H1 (cell line): ENCODE data around the gene VWA3B. TPM values are rescaled to one million over a fixed set of nuclear protein-coding genes. Genes with fewer than 3 reads are reported as not detected.

Source experiments
- CTCF ChIA-PET: fragments of 300-600 bp; sonication (Branson Sonifier 250); formaldehyde crosslinking; loops from one replicate; lab custom pipeline; 2021; ENCODE audit not compliant: partially characterized antibody; lab: Charles Lee
- POLR2A ChIA-PET: fragments of 300-600 bp; sonication (Branson Sonifier 250); formaldehyde crosslinking; loops from one replicate; lab custom pipeline; 2021; ENCODE audit warnings: inconsistent platforms; ENCODE audit not compliant: partially characterized antibody; lab: Charles Lee
- DNase-seq, 2 experiments: peaks; one replicate each; pipeline versions ENCODE4 v3.0.0 to v3.0.0-alpha.2; 2010 to 2022; ENCODE audit warnings: low spot score in 2 of 2, low read depth in 1 of 2, mixed read lengths in 1 of 2
- FAIRE-seq: peaks from 2 replicates; lab custom pipeline; 2011; peaks lifted over from hg19 to GRCh38; lab: Jason Lieb, UNC
- H2AFZ ChIP-seq: 2 replicates; pipeline ENCODE4 v1.8.1; 2012; ENCODE audit warnings: low read length, inconsistent platforms
- H2AK5ac ChIP-seq: 2 replicates; pipeline ENCODE4 v1.6.1; 2013; ENCODE audit warnings: low read depth, low read length
- H2BK120ac ChIP-seq: replicated peaks from 2 replicates; pipeline ENCODE3; 2013; ENCODE audit warnings: low read depth, low read length, inconsistent platforms
- H2BK12ac ChIP-seq: 2 replicates; pipeline ENCODE4 v1.6.1; 2013; ENCODE audit warnings: low read depth, low read length
- H2BK15ac ChIP-seq: 2 replicates; pipeline ENCODE4 v1.6.1; 2013; ENCODE audit warnings: low read length
- H2BK20ac ChIP-seq: 2 replicates; pipeline ENCODE4 v1.6.1; 2013; ENCODE audit warnings: low read length
- H2BK5ac ChIP-seq: 2 replicates; pipeline ENCODE4 v1.6.1; 2013; ENCODE audit warnings: low read depth, low read length
- H3K14ac ChIP-seq: 2 replicates; pipeline ENCODE4 v1.6.1; 2013; ENCODE audit warnings: inconsistent platforms; ENCODE audit not compliant: insufficient read length
- H3K18ac ChIP-seq: 2 replicates; pipeline ENCODE4 v1.6.1; 2013; ENCODE audit warnings: low read length; ENCODE audit errors: extremely low read depth
- H3K23ac ChIP-seq: 2 replicates; pipeline ENCODE4 v1.6.1; 2013; ENCODE audit warnings: inconsistent platforms; ENCODE audit not compliant: insufficient read length
- H3K23me2 ChIP-seq: 2 replicates; pipeline ENCODE4 v1.6.1; 2013; ENCODE audit warnings: low read depth, low read length
- H3K27ac ChIP-seq: 2 replicates; pipeline ENCODE4 v1.6.1; 2011; ENCODE audit warnings: low read depth, low read length, inconsistent platforms
- H3K27me3 ChIP-seq, 4 experiments: replicated peaks in 1 of 4; 1 replicate in 1 of 4; 2 replicates in 3 of 4; pipeline versions ENCODE4 v1.6.1 to v1.8.1; 2011 to 2013; ENCODE audit warnings: low read length in 3 of 4, mild to moderate bottlenecking in 3 of 4, inconsistent platforms in 2 of 4, mixed read lengths in 2 of 4, moderate library complexity in 1 of 4; ENCODE audit not compliant: control insufficient read depth in 3 of 4, insufficient read depth in 3 of 4; ENCODE audit errors: extremely low read depth in 1 of 4
- H3K36me3 ChIP-seq, 4 experiments: 2 replicates each; pipeline versions ENCODE4 v1.6.1 to v1.8.1; 2011 to 2013; ENCODE audit warnings: mild to moderate bottlenecking in 4 of 4, low read length in 3 of 4, moderate library complexity in 2 of 4, control low read depth in 1 of 4, inconsistent platforms in 1 of 4; ENCODE audit not compliant: insufficient read depth in 4 of 4, control insufficient read depth in 2 of 4
- H3K4ac ChIP-seq: replicated peaks from 2 replicates; pipeline ENCODE3; 2013; ENCODE audit warnings: low read length, low read depth, mixed read lengths, inconsistent platforms; ENCODE audit not compliant: insufficient read length
- H3K4me1 ChIP-seq, 4 experiments: replicated peaks in 1 of 4; 1 replicate in 1 of 4; 2 replicates in 3 of 4; pipeline versions ENCODE4 v1.6.1 to v1.8.1; 2011 to 2013; ENCODE audit warnings: low read length in 3 of 4, inconsistent platforms in 2 of 4, mixed read lengths in 1 of 4; ENCODE audit not compliant: insufficient read depth in 4 of 4, control insufficient read depth in 3 of 4
- H3K4me2 ChIP-seq, 2 experiments: 2 replicates each; pipeline versions ENCODE4 v1.6.1 to v1.8.1; 2011 to 2013; ENCODE audit warnings: low read depth in 2 of 2, low read length in 2 of 2, control low read depth in 1 of 2, inconsistent platforms in 1 of 2, mild to moderate bottlenecking in 1 of 2; ENCODE audit not compliant: insufficient read depth in 1 of 2
- H3K4me3 ChIP-seq, 4 experiments: fragments of 200-600, 300-600 bp in 1 of 4; sonication (generic), shearing (Covaris generic), sonication (Bioruptor Twin) in 1 of 4; 2 replicates each; pipeline versions ENCODE4 v1.5.1 to v1.8.1; 2011 to 2016; ENCODE audit warnings: low read length in 4 of 4, low read depth in 3 of 4, control low read depth in 2 of 4, inconsistent platforms in 2 of 4, mild to moderate bottlenecking in 2 of 4, mixed read lengths in 1 of 4, moderate library complexity in 1 of 4; ENCODE audit not compliant: insufficient read depth in 2 of 4; ENCODE audit errors: extremely low read depth in 1 of 4
- H3K56ac ChIP-seq: replicated peaks from 2 replicates; pipeline ENCODE3; 2013; ENCODE audit warnings: low read depth, mild to moderate bottlenecking, mixed read lengths, low read length, inconsistent platforms; ENCODE audit not compliant: insufficient read length
- H3K79me1 ChIP-seq: 2 replicates; pipeline ENCODE4 v1.6.1; 2013; ENCODE audit warnings: low read depth, low read length, control low read depth
- H3K79me2 ChIP-seq, 2 experiments: 2 replicates each; pipeline versions ENCODE4 v1.6.1 to v1.8.1; 2012 to 2013; ENCODE audit warnings: low read length in 2 of 2, mild to moderate bottlenecking in 2 of 2, inconsistent platforms in 1 of 2; ENCODE audit not compliant: insufficient read depth in 2 of 2, control insufficient read depth in 1 of 2
- H3K9ac ChIP-seq, 4 experiments: replicated peaks in 1 of 4; 1 replicate in 1 of 4; 2 replicates in 3 of 4; pipeline versions ENCODE4 v1.6.1 to v1.8.1; 2011 to 2013; ENCODE audit warnings: low read depth in 3 of 4, low read length in 3 of 4, control low read depth in 2 of 4, mild to moderate bottlenecking in 2 of 4, moderate library complexity in 2 of 4, inconsistent platforms in 1 of 4; ENCODE audit errors: extremely low read depth in 1 of 4
- H3K9me3 ChIP-seq, 2 experiments: 2 replicates each; pipeline versions ENCODE4 v1.6.1 to v1.8.1; 2012 to 2013; ENCODE audit warnings: mild to moderate bottlenecking in 2 of 2, moderate library complexity in 2 of 2, control low read depth in 1 of 2, inconsistent platforms in 1 of 2, low read depth in 1 of 2, low read length in 1 of 2, mixed read lengths in 1 of 2; ENCODE audit not compliant: insufficient read depth in 2 of 2
- H4K20me1 ChIP-seq, 2 experiments: replicated peaks in 1 of 2; 2 replicates each; pipeline versions ENCODE3 to v1.8.1; 2011 to 2013; ENCODE audit warnings: inconsistent platforms in 2 of 2, low read length in 2 of 2, mild to moderate bottlenecking in 1 of 2; ENCODE audit not compliant: insufficient read depth in 2 of 2, control insufficient read depth in 1 of 2
- H4K5ac ChIP-seq: 2 replicates; pipeline ENCODE4 v1.6.1; 2013; ENCODE audit warnings: low read length, low read depth, mixed read lengths, inconsistent platforms; ENCODE audit not compliant: insufficient read length
- H4K8ac ChIP-seq: 2 replicates; pipeline ENCODE4 v1.8.0; 2013; ENCODE audit warnings: mild to moderate bottlenecking, moderate library complexity, low read length, inconsistent platforms; ENCODE audit not compliant: insufficient read depth; ENCODE audit errors: extremely low read depth
- H4K91ac ChIP-seq: replicated peaks from 2 replicates; pipeline ENCODE3; 2013; ENCODE audit warnings: low read length, mixed read lengths, inconsistent platforms; ENCODE audit not compliant: insufficient read length
- EP300 ChIP-seq, 2 experiments: IDR thresholded peaks; 1 replicate in 1 of 2; 2 replicates in 1 of 2; pipeline ENCODE4 v1.6.1; 2011 to 2012; ENCODE audit warnings: low read depth in 2 of 2, low read length in 2 of 2, mild to moderate bottlenecking in 2 of 2, borderline replicate concordance in 1 of 2, inconsistent platforms in 1 of 2, moderate library complexity in 1 of 2
- TAF1 ChIP-seq: IDR thresholded peaks from 2 replicates; pipeline ENCODE4 v1.6.1; 2011; ENCODE audit warnings: mild to moderate bottlenecking, low read depth, low read length
- ZNF274 ChIP-seq: IDR thresholded peaks from 2 replicates; pipeline ENCODE4 v1.7.0; 2012; ENCODE audit warnings: low read length, borderline replicate concordance; ENCODE audit errors: extremely low read depth
- WGBS, 2 experiments: shearing (Covaris generic) in 1 of 2; methylation state at CpG; one replicate each; pipeline versions ENCODE4 v1.1.6 to v1.1.7; 2013 to 2015; ENCODE audit warnings: low lambda C conversion rate in 2 of 2, mixed read lengths in 2 of 2, inconsistent platforms in 1 of 2, low coverage in 1 of 2, missing lambda C conversion rate in 1 of 2; ENCODE audit not compliant: insufficient replicate concordance in 2 of 2, insufficient coverage in 1 of 2, insufficient read length in 1 of 2; ENCODE audit errors: extremely low coverage in 1 of 2, missing lambda C conversion rate in 1 of 2; 5-methylcytosine and 5-hydroxymethylcytosine counted together
- polyA plus RNA-seq, 7 experiments: library from polyadenylated mRNA; depleted of rRNA in 3 of 7; stranded (reverse) in 5 of 7; unstranded in 2 of 7; fragments of >200 nt in 5 of 7; fragments of 200-250 nt in 2 of 7; gene quantifications; 1 replicate in 5 of 7; 2 replicates in 1 of 7; 4 replicates in 1 of 7; pipeline versions ENCODE4 v1.2.1 to v1.2.3, GENCODE V29; 2011 to 2013; ENCODE audit warnings: missing spikeins in 2 of 7, mixed read lengths in 2 of 7
- total RNA-seq: library from RNA; stranded (reverse); fragmentation: NEBNext Ultra II Directional; extraction: Animal tissue kit (Norgen Biotek cat#: 25700); gene quantifications from 2 replicates; pipeline ENCODE4 v1.2.1, GENCODE V29; 2021

VWA3B gene
- total and polyA plus RNA-seq, 2 of the 8 experiments (the other 6 are each of a cell fraction or from before 2014, with no cell fraction given): not detected

DNA sequence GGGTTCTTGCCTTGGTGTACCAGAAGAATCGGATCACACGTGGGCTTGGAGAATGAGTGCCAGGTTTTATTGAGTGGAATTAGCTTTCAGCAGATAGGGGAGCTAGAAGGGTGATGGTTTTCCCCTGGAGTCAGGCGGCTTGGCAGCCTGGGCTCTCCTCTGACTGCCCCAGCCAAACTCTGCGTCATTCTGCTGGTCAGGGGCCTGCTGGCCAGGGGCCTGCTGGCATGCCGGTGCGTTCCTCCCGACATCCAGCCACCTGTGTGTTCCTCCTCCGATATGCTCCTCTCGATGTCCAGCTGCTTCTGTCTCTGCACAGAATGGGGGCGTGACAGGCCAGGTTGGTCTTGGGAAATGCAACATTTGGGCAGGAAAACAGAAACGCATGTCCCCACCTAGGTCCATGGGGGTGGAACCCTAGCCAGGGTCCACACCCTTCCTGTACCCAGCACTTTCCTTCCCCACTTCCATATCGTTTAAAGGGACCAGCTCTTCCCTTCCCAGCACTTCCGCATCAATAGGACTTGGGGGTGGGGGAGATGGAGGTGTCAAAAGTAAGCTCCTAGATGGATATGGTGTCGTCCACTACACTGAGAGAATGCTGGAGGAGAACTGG is 85.3 kb downstream of the VWA3B start:
- CTCF ChIA-PET: no interaction called here
- Histone ChIP-seq H3K4ac (no peak overlapping the region), H3K27me3 (no peaks in the 10 kb centered on the region; a peak in 1 of 7 replicates), H2AK5ac (no peak overlapping the region), H3K4me1 (no peaks in the 10 kb centered on the region), H2AFZ (no peak overlapping the region), H3K79me1 (no peaks in the 10 kb centered on the region), H4K5ac (no peak overlapping the region), H2BK12ac (no peak overlapping the region), H3K9ac (no peak overlapping the region), H3K9me3 (no peaks in the 10 kb centered on the region), H4K8ac (no peak overlapping the region), H3K4me3 (no peak overlapping the region), H3K56ac (no peak overlapping the region), H3K4me2 (no peak overlapping the region), H2BK20ac (no peak overlapping the region), H2BK120ac (no peak overlapping the region), H4K20me1 (no peaks in the 10 kb centered on the region), H2BK5ac (no peak overlapping the region), H4K91ac (no peak overlapping the region), H2BK15ac (no peak overlapping the region), H3K18ac (no peak overlapping the region), H3K27ac (no peak overlapping the region), H3K23me2 (no peaks in the 10 kb centered on the region; the same call in 1 of the 2 replicates), H3K36me3 (no peaks in the 10 kb centered on the region), H3K14ac (no peak overlapping the region), H3K23ac (no peak overlapping the region), H3K79me2 (no peaks in the 10 kb centered on the region)
- TF ChIP-seq EP300 (IDR thresholded peaks at IDR 0.05; ENCODE audit: borderline replicate concordance in 1 of 2, low read depth in 2 of 2, low read length in 2 of 2) (no peak), TAF1 (no peak), ZNF274 (no peak)
- FAIRE-seq (no peak), DNase-seq (no peak)
- 91% methylated on average over 14 of the region's 14 CpGs; no CpG with 5 or more reads in 1 of the 2 experiments for WGBS, 2 experiments
- POLR2A ChIA-PET: no interaction called here
